SH-SY5Y (cell line): ENCODE data around the gene JAKMIP2.

Experiments
- GATA2 ChIP-seq: IDR thresholded peaks from 2 replicates; pipeline ENCODE4 v1.6.1; 2011; ENCODE audit warnings: mild to moderate bottlenecking, low read depth, low read length
- GATA3 ChIP-seq: IDR thresholded peaks from 2 replicates; pipeline ENCODE4 v1.6.1; 2011; ENCODE audit warnings: low read depth, mild to moderate bottlenecking, low read length, moderate library complexity

JAKMIP2 gene

GRCh38 chr5:147673791-147674190 is 108.7 kb downstream of the JAKMIP2 start:
- TF ChIP-seq GATA2 (no peak), GATA3 (no peak)

- no peak for TF ChIP-seq GATA3
- no peak for TF ChIP-seq GATA2
These were observed 109.3 kb downstream of the JAKMIP2 start for GRCh38 chr5:147673266-147673665.

- TF ChIP-seq GATA3 (no peak), GATA2 (no peak)
These were observed 111.2 kb downstream of the JAKMIP2 start for GRCh38 chr5:147671365-147671764.

DNA sequence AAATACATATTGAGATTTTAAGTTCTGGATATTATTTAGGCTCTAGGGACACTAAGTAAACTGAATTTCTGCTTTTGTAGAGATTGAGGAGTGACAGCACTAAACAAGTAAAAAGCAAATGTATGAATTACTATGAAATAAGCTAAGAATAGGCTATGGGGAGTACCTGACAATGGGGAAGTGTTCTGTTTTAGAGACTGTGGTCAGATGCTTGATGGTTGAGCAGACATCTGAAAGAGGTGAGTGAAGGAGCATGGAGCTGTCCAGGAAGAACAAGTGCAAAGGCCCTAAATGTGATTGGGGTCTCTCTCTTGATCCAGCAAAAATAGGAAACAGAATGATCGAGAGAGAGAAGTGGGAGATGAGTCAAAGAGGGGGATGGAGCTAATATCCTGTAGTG is 111.7 kb downstream of the JAKMIP2 start:
- no peak for TF ChIP-seq GATA3
- TF ChIP-seq GATA2, result no peak

GRCh38 chr5:147669169-147669869 is 113.2 kb downstream of the JAKMIP2 start:
- TF ChIP-seq GATA3, result no peak
- no peak; the same call in 1 of the 2 replicates for TF ChIP-seq GATA2

DNA sequence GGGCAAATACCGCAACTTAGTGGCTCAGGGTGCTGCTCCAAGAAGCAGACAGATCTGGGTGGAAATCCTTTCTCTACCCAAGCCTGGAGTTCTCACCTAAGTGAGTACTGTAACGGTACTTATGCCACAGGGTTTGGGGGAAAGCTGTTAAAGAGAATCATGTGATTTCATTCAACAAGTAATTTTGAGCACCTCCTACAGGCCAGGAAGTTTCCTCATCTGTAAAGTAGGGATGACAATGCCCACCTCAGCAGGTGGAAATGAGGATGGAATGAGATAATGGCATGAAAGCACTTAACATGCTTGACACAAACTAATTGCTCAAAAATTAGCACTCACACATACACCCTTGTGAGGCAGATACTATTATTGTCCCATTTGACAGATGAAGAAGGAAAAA is 114.1 kb downstream of the JAKMIP2 start:
- TF ChIP-seq GATA3 (no peak), GATA2 (no peak)

GRCh38 chr5:147667363-147667762 is 115.2 kb downstream of the JAKMIP2 start:
- no peak for TF ChIP-seq GATA3
- no peak for TF ChIP-seq GATA2

- TF ChIP-seq GATA2, result no peak
- TF ChIP-seq GATA3, result no peak
These were observed 116.1 kb downstream of the JAKMIP2 start for GRCh38 chr5:147666419-147666818.

- TF ChIP-seq GATA2 (no peak), GATA3 (no peak)
These were observed 121.0 kb downstream of the JAKMIP2 start for GRCh38 chr5:147661541-147661940.

- TF ChIP-seq GATA2 (no peak), GATA3 (no peak)
These were observed 123.2 kb downstream of the JAKMIP2 start for GRCh38 chr5:147659166-147659929.

DNA sequence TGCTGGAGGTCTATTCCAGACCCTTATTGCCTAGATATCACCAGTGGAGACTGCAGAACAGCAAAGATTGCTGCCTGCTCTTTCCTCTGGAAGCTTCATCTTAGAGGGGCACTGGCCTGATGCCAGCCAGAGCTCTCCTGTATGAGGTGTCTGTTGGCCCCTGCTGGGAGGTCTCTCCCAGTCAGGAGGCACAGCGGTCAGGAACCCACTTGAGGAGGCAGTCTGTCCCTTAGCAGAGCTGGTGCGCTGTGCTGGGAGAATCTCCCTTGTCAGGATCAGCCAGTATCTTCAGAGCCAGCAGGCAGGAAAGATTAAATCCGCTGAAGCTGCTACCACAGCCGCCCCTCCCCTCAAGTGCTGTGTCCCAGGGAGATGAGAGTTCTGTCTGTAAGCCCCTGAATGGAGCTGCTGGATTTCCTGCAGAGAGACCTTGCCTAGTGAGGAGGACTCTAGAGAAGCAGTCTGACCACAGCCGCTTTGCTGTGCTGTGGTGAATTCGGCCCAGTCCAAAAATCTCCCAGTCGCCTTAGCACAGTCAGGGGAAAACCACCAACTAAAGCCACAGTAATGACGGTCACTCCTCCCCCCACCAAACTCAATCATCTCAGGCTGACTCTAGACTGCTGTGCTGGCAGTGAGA is 124.1 kb downstream of the JAKMIP2 start:
- TF ChIP-seq GATA2, result no peak
- no peak for TF ChIP-seq GATA3

DNA sequence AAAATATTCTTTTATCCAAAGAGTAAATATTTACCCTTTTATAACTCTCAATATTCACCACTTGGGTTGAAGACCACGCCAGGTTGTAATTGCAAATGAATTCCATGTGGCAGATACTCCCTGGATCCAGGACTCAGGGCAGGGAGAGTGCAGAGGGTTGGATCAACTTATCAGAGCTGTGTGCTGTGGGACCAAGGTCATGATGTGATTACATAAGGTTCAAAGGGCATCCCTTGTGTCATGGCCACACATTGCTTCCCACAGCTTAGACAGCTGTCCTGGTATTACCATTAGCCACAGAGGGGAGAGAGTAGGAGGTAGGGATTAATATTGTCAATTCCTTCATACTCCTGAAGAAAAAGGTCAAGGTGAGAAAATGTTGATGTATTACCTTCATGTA is 133.9 kb downstream of the JAKMIP2 start:
- TF ChIP-seq GATA3 (no peak), GATA2 (no peak)

DNA sequence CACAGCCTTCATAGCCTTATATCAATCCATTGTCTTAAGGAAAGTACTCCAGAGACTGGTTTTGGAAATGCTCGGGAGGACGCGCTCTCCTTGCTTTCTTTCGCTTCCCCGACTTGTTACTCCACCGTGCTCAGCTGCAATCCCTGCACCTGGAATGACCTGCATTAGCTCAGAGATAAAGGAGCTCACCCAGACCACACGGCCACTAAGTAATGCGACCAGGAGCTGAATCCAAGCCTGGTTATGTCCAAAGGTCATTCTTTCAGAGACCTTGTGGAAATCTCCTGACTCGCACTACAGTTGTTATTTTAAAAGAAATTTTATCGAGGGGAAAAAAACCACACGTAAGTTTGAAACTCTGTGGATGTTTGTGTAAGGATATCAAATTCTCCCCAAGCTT is 137.3 kb downstream of the JAKMIP2 start:
- no peak for TF ChIP-seq GATA2
- TF ChIP-seq GATA3, result no peak

DNA sequence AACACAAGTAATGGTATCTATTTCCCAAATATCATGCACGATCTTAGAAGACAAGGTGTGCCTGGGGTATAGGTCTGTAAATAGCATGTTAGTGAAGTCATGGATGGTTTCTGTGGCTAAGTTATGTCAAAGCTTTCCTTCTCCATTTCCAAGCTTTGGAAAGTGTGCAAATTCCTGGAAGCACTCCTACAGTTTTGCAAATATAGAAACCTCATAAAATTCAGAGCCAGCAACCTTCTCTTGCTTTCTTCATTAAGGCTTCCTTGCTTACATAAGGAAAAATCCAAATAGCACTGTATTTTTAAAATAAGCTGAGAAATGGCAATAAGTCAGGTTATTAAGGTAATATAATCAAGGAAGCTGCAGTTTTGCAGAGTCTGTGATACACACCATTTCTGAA is 138.1 kb downstream of the JAKMIP2 start:
- no peak for TF ChIP-seq GATA3
- no peak for TF ChIP-seq GATA2

- TF ChIP-seq GATA2 (no peak), GATA3 (no peak)
These were observed 139.4 kb downstream of the JAKMIP2 start for GRCh38 chr5:147643142-147643541.
